Fibroblast of lung (primary cell): ENCODE results near the gene GPC5. TPM values are rescaled to one million over a fixed set of nuclear protein-coding genes. Genes with fewer than 3 reads are reported as not detected.
"Not testable (repeated sequence)": the region's sequence is repeated elsewhere in the genome, so short reads cannot be mapped to it uniquely, and the experiment has no call there.

Source experiments
- DNase-seq, 2 donors: peaks; one replicate each; pipeline versions ENCODE4 v3.0.0 to v3.0.0-alpha.2; 2010; ENCODE audit warnings: low read depth in 2 of 2
- H2AFZ ChIP-seq: 2 replicates; pipeline ENCODE4 v1.5.1; 2012; ENCODE audit warnings: low read length, control low read depth, inconsistent platforms
- H3K27ac ChIP-seq: 2 replicates; pipeline ENCODE4 v1.5.1; 2011; ENCODE audit warnings: low read length, control low read depth; ENCODE audit not compliant: insufficient read depth
- H3K27me3 ChIP-seq: 2 replicates; pipeline ENCODE4 v1.5.1; 2011; ENCODE audit warnings: mild to moderate bottlenecking, low read length; ENCODE audit not compliant: control insufficient read depth, insufficient read depth
- H3K36me3 ChIP-seq: 2 replicates; pipeline ENCODE4 v1.5.1; 2011; ENCODE audit warnings: low read length; ENCODE audit not compliant: control insufficient read depth, insufficient read depth
- H3K4me1 ChIP-seq: 2 replicates; pipeline ENCODE4 v1.5.1; 2011; ENCODE audit warnings: low read length; ENCODE audit not compliant: control insufficient read depth, insufficient read depth; ENCODE audit errors: extremely low read depth
- H3K4me2 ChIP-seq: 2 replicates; pipeline ENCODE4 v1.5.1; 2011; ENCODE audit warnings: low read length, control low read depth; ENCODE audit not compliant: insufficient read depth; ENCODE audit errors: extremely low read depth
- H3K4me3 ChIP-seq, 4 experiments: fragments of 200-600 bp in 1 of 4; sonication (generic) in 1 of 4; replicated peaks in 1 of 4; 2 replicates each; pipeline ENCODE4 v1.5.1; 2011 to 2016; ENCODE audit warnings: low read length in 4 of 4, low read depth in 3 of 4, mild to moderate bottlenecking in 3 of 4, control low read depth in 2 of 4, inconsistent platforms in 1 of 4, mixed read lengths in 1 of 4; ENCODE audit not compliant: insufficient read depth in 1 of 4; ENCODE audit errors: control extremely low read depth in 1 of 4
- H3K79me2 ChIP-seq: 2 replicates; pipeline ENCODE4 v1.5.1; 2012; ENCODE audit warnings: mild to moderate bottlenecking, low read length, inconsistent platforms; ENCODE audit not compliant: control insufficient read depth, insufficient read depth
- H3K9ac ChIP-seq: 2 replicates; pipeline ENCODE4 v1.5.1; 2011; ENCODE audit warnings: mild to moderate bottlenecking, low read length, control low read depth; ENCODE audit not compliant: insufficient read depth
- H3K9me3 ChIP-seq: 2 replicates; pipeline ENCODE4 v1.5.1; 2012; ENCODE audit warnings: low read depth, low read length; ENCODE audit not compliant: control insufficient read depth, insufficient read depth
- H4K20me1 ChIP-seq: 2 replicates; pipeline ENCODE4 v1.5.1; 2011; ENCODE audit warnings: low read length; ENCODE audit not compliant: control insufficient read depth, insufficient read depth; ENCODE audit errors: extremely low read depth
- EZH2 ChIP-seq: IDR thresholded peaks from 2 replicates; pipeline ENCODE4 v1.5.1; 2012; ENCODE audit warnings: low read length, control low read depth, mild to moderate bottlenecking; ENCODE audit errors: missing control alignments
- polyA plus RNA-seq, 2 donors: library from polyadenylated mRNA; depleted of rRNA in 1 of 2; stranded (reverse) in 1 of 2; unstranded in 1 of 2; fragments of >200 nt; gene quantifications; 2 replicates each; pipeline ENCODE4 v1.2.1, GENCODE V29; 2011 to 2012; ENCODE audit warnings: missing spikeins in 1 of 2
- total RNA-seq: library from RNA; depleted of rRNA; stranded (reverse); fragments of >200 nt; gene quantifications from 2 replicates; pipeline ENCODE4 v1.2.1, GENCODE V29; 2014
- TF ChIP-seq, protein P1 (sequence below), 2 donors: IDR thresholded peaks in 1 of 2; conservative IDR thresholded peaks in 1 of 2; 1 replicate in 1 of 2; 2 replicates in 1 of 2; pipeline ENCODE4 v1.5.1; 2011 to 2012; ENCODE audit warnings: low read length in 2 of 2, control low read depth in 1 of 2, inconsistent platforms in 1 of 2, low read depth in 1 of 2, mild to moderate bottlenecking in 1 of 2

Gene GPC5
- total and polyA plus RNA-seq, 2 donors (not counting 1 experiment from before 2014, with no cell fraction given): 0.17 TPM; not detected in 1

DNA sequence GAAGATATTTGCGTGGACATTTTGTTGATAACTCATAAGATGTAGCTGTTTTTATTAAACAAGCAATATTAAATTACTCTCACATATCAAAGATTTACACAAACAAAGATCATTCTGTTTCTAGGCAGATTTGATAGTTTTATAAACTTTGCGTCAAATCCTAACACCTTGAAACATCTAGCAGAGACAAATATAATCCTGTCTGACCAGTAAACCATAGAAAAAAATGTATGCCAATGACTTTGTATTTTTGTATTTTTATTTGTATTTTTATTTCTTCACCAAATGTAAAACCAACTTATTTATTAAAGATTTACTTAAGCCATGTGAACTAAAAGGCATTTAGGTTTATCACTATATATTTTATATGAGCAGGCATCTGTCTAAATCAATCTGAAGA is 494.6 kb downstream of the GPC5 start:
- Histone ChIP-seq H3K79me2 (no peaks in the 10 kb centered on the region), H3K9me3 (no peaks in the 10 kb centered on the region), H3K27me3 (no peaks in the 10 kb centered on the region), H3K36me3 (no peaks in the 10 kb centered on the region), H3K27ac (no peak overlapping the region), H3K4me3 (no peak overlapping the region), H3K4me1 (no peaks in the 10 kb centered on the region), H4K20me1 (no peaks in the 10 kb centered on the region), H3K9ac (no peak overlapping the region), H3K4me2 (no peak overlapping the region), H2AFZ (no peak overlapping the region)
- TF ChIP-seq, protein P1, sequence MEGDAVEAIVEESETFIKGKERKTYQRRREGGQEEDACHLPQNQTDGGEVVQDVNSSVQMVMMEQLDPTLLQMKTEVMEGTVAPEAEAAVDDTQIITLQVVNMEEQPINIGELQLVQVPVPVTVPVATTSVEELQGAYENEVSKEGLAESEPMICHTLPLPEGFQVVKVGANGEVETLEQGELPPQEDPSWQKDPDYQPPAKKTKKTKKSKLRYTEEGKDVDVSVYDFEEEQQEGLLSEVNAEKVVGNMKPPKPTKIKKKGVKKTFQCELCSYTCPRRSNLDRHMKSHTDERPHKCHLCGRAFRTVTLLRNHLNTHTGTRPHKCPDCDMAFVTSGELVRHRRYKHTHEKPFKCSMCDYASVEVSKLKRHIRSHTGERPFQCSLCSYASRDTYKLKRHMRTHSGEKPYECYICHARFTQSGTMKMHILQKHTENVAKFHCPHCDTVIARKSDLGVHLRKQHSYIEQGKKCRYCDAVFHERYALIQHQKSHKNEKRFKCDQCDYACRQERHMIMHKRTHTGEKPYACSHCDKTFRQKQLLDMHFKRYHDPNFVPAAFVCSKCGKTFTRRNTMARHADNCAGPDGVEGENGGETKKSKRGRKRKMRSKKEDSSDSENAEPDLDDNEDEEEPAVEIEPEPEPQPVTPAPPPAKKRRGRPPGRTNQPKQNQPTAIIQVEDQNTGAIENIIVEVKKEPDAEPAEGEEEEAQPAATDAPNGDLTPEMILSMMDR (conservative IDR thresholded peaks at IDR 0.05 in 1 of 2, IDR thresholded peaks at IDR 0.05 in 1 of 2; ENCODE audit: low read depth in 1 of 2, low read length in 2 of 2): no peak
- no peak for TF ChIP-seq EZH2
- DNase-seq: no peak

DNA sequence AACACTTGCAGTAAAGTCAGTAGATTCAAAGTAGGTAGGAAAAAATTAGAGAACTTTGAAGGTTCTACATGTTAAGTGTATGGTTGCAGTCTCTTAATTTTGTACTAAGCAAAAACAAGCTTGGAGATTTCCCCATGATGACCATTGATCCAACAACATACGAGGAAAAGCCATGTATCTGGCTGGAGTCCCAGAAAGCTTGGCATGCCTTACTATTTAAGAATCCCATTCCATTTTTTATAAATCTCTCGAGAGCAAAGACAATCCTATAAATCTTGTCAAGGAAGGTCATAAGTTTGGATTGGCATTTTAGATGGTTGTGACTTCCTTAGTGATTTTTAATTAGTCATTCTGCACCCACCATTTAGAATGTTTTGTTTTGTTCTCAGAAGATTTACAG is 495.9 kb downstream of the GPC5 start:
- H3K4me1 ChIP-seq: no peaks in the 10 kb centered on the region
- H3K9ac ChIP-seq: no peak overlapping the region
- no peaks in the 10 kb centered on the region for H4K20me1 ChIP-seq
- no peaks in the 10 kb centered on the region for H3K9me3 ChIP-seq
- no peaks in the 10 kb centered on the region for H3K27me3 ChIP-seq
- H3K27ac ChIP-seq: no peak overlapping the region
- H2AFZ ChIP-seq: no peak overlapping the region
- no peak overlapping the region for H3K4me3 ChIP-seq
- peak; percentile 3 to 64 for DNase-seq
- H3K36me3 ChIP-seq: no peaks in the 10 kb centered on the region
- TF ChIP-seq, protein P1 (conservative IDR thresholded peaks at IDR 0.05 in 1 of 2, IDR thresholded peaks at IDR 0.05 in 1 of 2; ENCODE audit: low read depth in 1 of 2, low read length in 2 of 2): no peak
- H3K79me2 ChIP-seq: no peaks in the 10 kb centered on the region
- no peak overlapping the region for H3K4me2 ChIP-seq

DNA sequence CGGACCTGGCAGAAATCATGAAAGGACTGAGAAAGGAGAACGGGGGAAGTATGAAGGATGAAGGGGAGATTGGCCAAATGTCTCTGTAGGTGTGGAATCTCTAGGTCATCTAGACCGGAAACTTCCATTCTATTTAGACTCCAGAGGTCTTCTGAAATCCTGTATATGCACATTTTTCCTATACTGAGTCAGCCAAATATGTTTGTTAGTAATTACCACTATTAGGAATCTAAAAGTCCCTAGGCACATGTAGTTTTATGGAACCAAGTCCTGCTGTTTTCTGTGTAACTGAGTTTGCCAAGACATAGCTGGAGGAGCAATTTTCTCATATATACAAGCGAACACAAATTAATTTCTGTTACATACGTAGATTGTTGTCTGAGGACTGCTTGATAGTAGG is 498.1 kb downstream of the GPC5 start:
- no peak overlapping the region for H3K9ac ChIP-seq
- H3K27ac ChIP-seq: no peak overlapping the region
- H3K79me2 ChIP-seq: no peaks in the 10 kb centered on the region
- H3K4me1 ChIP-seq: no peaks in the 10 kb centered on the region
- no peak overlapping the region for H3K4me3 ChIP-seq
- H3K4me2 ChIP-seq: no peak overlapping the region
- H3K9me3 ChIP-seq: no peaks in the 10 kb centered on the region
- H3K36me3 ChIP-seq: no peaks in the 10 kb centered on the region
- TF ChIP-seq EZH2: no peak
- TF ChIP-seq, protein P1 (conservative IDR thresholded peaks at IDR 0.05 in 1 of 2, IDR thresholded peaks at IDR 0.05 in 1 of 2; ENCODE audit: low read depth in 1 of 2, low read length in 2 of 2): no peak
- H3K27me3 ChIP-seq: no peaks in the 10 kb centered on the region
- H2AFZ ChIP-seq: no peak overlapping the region
- H4K20me1 ChIP-seq: no peaks in the 10 kb centered on the region
- peak in 1 of 2 donors; percentile 1 for DNase-seq

DNA sequence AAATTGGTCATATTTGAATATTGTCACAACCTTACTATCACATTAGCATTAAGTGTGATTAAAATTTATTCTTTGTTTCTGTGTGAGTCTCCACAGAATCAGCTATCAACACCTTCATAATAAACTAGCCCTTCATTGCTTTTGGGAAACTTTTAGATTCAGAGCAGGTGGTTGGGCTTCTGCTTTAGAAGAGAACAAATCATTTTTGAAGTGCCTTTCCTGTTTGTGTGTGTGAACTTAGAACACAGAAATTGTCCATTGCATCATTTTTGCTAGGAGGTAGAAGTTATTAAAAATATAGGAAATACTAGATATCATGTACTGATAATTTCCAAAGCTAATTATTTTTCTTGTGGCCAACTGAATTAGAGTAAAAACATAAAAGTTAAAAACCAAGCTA is 500.6 kb downstream of the GPC5 start:
- not testable (repeated sequence) for H3K27ac ChIP-seq, H3K4me3 ChIP-seq, H3K9ac ChIP-seq, DNase-seq, H3K4me1 ChIP-seq, H3K9me3 ChIP-seq, H3K36me3 ChIP-seq, H3K79me2 ChIP-seq, H2AFZ ChIP-seq, H3K27me3 ChIP-seq, H3K4me2 ChIP-seq, H4K20me1 ChIP-seq
